ENCODE data around the gene ACOX2.
A peak's percentile ranks its signal among the peaks of the same experiment; 100 is the strongest.

GRCh38 chr3:58529516-58530353 is 7.3 kb downstream of the ACOX2 start:
- TF ChIP-seq CTCF (IDR thresholded peaks at IDR 0.05) = peak; percentile 79
- TF ChIP-seq POLR2AphosphoS5 (IDR thresholded peaks at IDR 0.05; ENCODE audit: low read depth, low read length) = no peak
- TF ChIP-seq REST (IDR thresholded peaks at IDR 0.05; ENCODE audit: insufficient read depth in 1 of 2, low read depth in 2 of 2, low read length in 1 of 2) = no peak
